Heart right ventricle (tissue), 16 donors: Measurements from ENCODE around the gene CCDC80. TPM values are rescaled to one million over a fixed set of nuclear protein-coding genes. Genes with fewer than 3 reads are reported as not detected.

Source experiments
- ATAC-seq, 8 donors: fragments of 200-7000 bp; cut with Tn5 transposase; one replicate each; pipeline ENCODE4 v1.9.1; 2020; ENCODE audit warnings: mild to moderate bottlenecking in 8 of 8, moderate library complexity in 8 of 8, moderate number of reproducible peaks in 1 of 8
- DNase-seq, 2 donors: peaks; one replicate each; pipeline ENCODE4 v3.0.0-alpha.2; 2020
- H3K27ac ChIP-seq, 10 donors: fragments of 200-600 bp; sonication (generic) in 2 of 10; one replicate each; pipeline versions ENCODE4 v1.5.0 to v1.8.0; 2020 to 2022; ENCODE audit warnings: mild to moderate bottlenecking in 3 of 10
- H3K27me3 ChIP-seq, 7 donors: fragments of 200-600 bp; one replicate each; pipeline ENCODE4 v1.8.0; 2021 to 2022; ENCODE audit warnings: mild to moderate bottlenecking in 2 of 7
- H3K36me3 ChIP-seq, 9 donors: fragments of 200-600 bp; sonication (generic) in 1 of 9; one replicate each; pipeline versions ENCODE4 v1.5.0 to v1.8.0; 2020 to 2022; ENCODE audit warnings: mild to moderate bottlenecking in 2 of 9
- H3K4me1 ChIP-seq, 9 donors: fragments of 200-600 bp; sonication (generic) in 1 of 9; one replicate each; pipeline versions ENCODE4 v1.5.0 to v1.8.0; 2020 to 2022; ENCODE audit warnings: mild to moderate bottlenecking in 4 of 9
- H3K4me3 ChIP-seq, 10 donors: fragments of 200-600 bp; sonication (generic) in 2 of 10; one replicate each; pipeline versions ENCODE4 v1.5.0 to v1.8.0; 2020 to 2022; ENCODE audit warnings: mild to moderate bottlenecking in 7 of 10, moderate library complexity in 2 of 10
- H3K9me3 ChIP-seq, 11 donors: fragments of 200-600 bp in 10 of 11; sonication (generic) in 2 of 11; one replicate each; pipeline versions ENCODE4 v1.5.0 to v1.8.0; 2013 to 2022; ENCODE audit warnings: mild to moderate bottlenecking in 2 of 11, control low read depth in 1 of 11, moderate library complexity in 1 of 11
- CTCF ChIP-seq, 9 donors: fragments of 200-600 bp; sonication (generic) in 2 of 9; IDR thresholded peaks; one replicate each; pipeline versions ENCODE4 v1.5.0 to v1.8.0; 2021 to 2022; ENCODE audit warnings: antibody characterized with exemption in 9 of 9, mild to moderate bottlenecking in 5 of 9, moderate library complexity in 1 of 9
- WGBS, 2 donors: extraction: QIAGEN DNeasy Blood & Tissue Kit; methylation state at CpG; one replicate each; pipeline ENCODE4 v1.1.7; 2013; ENCODE audit warnings: inconsistent platforms in 1 of 2; 5-methylcytosine and 5-hydroxymethylcytosine counted together
- intact Hi-C, 10 donors: fragments of 100-400 bp; cut with DNase I; formaldehyde crosslinking; loops; one replicate each; pipeline versions ENCODE4 v1.11.1 to v1.14.2; 2022
- polyA plus RNA-seq, 2 donors: library from polyadenylated mRNA; stranded (reverse); fragments of 200-250 nt; gene quantifications; one replicate each; pipeline ENCODE4 v1.2.3, GENCODE V29; 2013
- total RNA-seq, 10 donors: library from RNA; stranded (reverse); fragmentation: NEBNext Ultra II Directional in 3 of 10; extraction: Animal tissue kit (Norgen Biotek cat#: 25700) in 3 of 10; gene quantifications; one replicate each; pipeline versions ENCODE4 v1.2.1 to v1.2.4, GENCODE V29; 2021 to 2023
- donor health status: Arrhythmogenic right ventricular cardiomyopathy.
- donor health status: ischemic (EF 13 %, LVEDD 7.1; RV severe dilation, severe dysfunction).
- donor health status: healthy with polysubstance abuse.
- donor health status: DM: no; HTN: yes; CAD: no.
- donor health status: DM: no; HTN: no; CAD: no.
- donor health status: ischemic (EF 25% LVEDD 6.9; RV normal size, moderate dysfunction).
- donor health status: ischemic (EF 25% LVEDD 5.7; RV mildly dilated, moderate dysfunction).
- donor health status: healthy.
- donor health status: DM: yes; HTN: yes; CAD: no.
- donor health status: Ischemic cardiomyopathy.
- donor health status: ischemic (EF 35%, LVEDD 5.7; RV mildly dilated, moderate dysfunction).
- donor health status: nonischemic (EF 11% LVEDD 7.7; RV severe dilation, severe dysfunction).
- donor health status: DM: yes; HTN: yes; CAD: no.
- donor health status: PGD.
- donor health status: ischemic (EF 29% LVEDD 5.4; RV normal size, mild dysfunction).
- donor health status: nonischemic (EF 23%, LVEDD 6.1; RV moderate dilation, normal function).

CCDC80 gene
- total and polyA plus RNA-seq, 12 donors = 19.8 to 223 (median 87.1) TPM

- no peaks in the 10 kb centered on the region for H3K9me3 ChIP-seq
- H3K27me3 ChIP-seq = peaks cover 0 to 11% (median 0%) of the 10 kb centered on the region in 7 donors
- ATAC-seq (peak; percentile 58 to 96 (median 77)), DNase-seq (peak; percentile 24 to 53)
- H3K36me3 ChIP-seq = no peaks in the 10 kb centered on the region
- no peak overlapping the region for H3K4me3 ChIP-seq
- no peak for TF ChIP-seq CTCF (IDR thresholded peaks at IDR 0.05)
- intact Hi-C loops = no loop called here
- peak overlapping the region in 1 of 10 donors; percentile 78 for H3K27ac ChIP-seq
- H3K4me1 ChIP-seq = peaks cover 0 to 48% (median 0%) of the 10 kb centered on the region in 9 donors
- 40 to 41% methylated on average over 6 of the region's 6 CpGs for WGBS, 2 donors
Observed at GRCh38 chr3:112676659-112677234, 35.8 kb upstream of the CCDC80 start.

DNA sequence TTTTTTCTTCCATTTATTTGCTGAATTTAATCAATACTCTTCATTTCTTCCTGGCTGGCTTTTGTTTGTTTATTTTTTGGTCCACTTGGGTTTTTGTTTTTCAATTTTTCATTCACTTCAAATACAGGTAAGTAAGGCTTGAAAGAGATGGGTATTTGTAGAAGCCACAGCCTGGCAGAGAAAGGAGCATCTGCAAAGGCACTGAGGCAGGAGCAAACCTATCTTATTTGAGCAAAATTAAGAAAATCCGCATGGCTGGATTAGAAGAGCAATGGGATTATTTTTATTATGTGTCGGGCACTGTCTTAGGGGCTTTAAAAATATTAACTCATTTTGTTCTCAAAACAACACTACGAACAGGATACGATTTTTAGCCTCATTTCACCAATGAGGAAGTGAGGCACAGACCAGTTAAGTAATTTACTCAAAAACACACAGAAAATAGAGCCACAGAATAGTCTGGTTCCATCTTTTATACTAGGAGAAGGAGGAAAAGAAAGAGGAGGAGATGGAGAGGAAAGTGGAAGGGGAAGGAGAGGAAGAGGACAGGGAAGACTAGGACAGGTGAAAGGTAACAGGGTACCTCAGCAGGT lies 35.1 kb upstream of the CCDC80 start:
- Histone ChIP-seq H3K4me3 (no peak overlapping the region), H3K36me3 (no peaks in the 10 kb centered on the region), H3K27ac (peak overlapping the region in 1 of 10 donors; percentile 78), H3K9me3 (no peaks in the 10 kb centered on the region), H3K4me1 (peaks cover 0 to 52% (median 0%) of the 10 kb centered on the region in 9 donors), H3K27me3 (peaks cover 0 to 11% (median 0%) of the 10 kb centered on the region in 7 donors)
- intact Hi-C loops = no loop called here
- TF ChIP-seq CTCF (IDR thresholded peaks at IDR 0.05) = no peak
- 90 to 91% methylated on average over 4 of the region's 4 CpGs for WGBS, 2 donors
- no peak for DNase-seq
- no peak for ATAC-seq

DNA sequence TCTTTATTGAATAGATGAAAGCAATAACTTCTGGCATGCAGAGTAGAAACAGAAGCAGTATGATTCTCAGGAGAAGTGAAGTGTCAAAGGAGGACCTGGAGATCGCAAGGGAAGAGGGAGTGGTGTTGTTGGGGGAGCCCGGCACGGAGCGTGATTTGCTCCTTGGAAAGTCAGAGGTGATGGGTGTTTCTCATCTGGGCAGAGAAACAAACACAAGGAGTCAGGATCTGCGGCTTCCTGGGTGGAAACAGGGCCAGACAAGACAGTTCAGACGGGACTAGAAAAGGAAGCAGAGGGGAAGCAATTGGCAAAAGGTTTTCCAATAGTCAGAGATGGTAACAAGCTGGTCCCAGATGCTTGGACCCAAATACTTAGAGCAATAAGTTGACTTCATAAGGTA lies 34.4 kb upstream of the CCDC80 start:
- DNase-seq = no peak
- no peaks in the 10 kb centered on the region for H3K36me3 ChIP-seq
- intact Hi-C loops = no loop called here
- no peaks in the 10 kb centered on the region for H3K9me3 ChIP-seq
- H3K4me1 ChIP-seq = peaks cover 0 to 53% (median 0%) of the 10 kb centered on the region in 9 donors
- H3K27ac ChIP-seq = no peak overlapping the region
- H3K4me3 ChIP-seq = no peak overlapping the region
- ATAC-seq = no peak
- 45 to 63% methylated on average over 6 of the region's 6 CpGs for whole genome bisulfite sequencing, 2 donors
- TF ChIP-seq CTCF (IDR thresholded peaks at IDR 0.05) = no peak
- peaks cover 0 to 11% (median 0%) of the 10 kb centered on the region in 7 donors for H3K27me3 ChIP-seq

- 75 to 77% methylated on average over 5 of the region's 5 CpGs for WGBS, 2 donors
- Histone ChIP-seq H3K27ac (peak overlapping the region in 2 of 10 donors; percentile 19 to 76), H3K4me1 (peaks cover 0 to 52% (median 0%) of the 10 kb centered on the region in 9 donors), H3K27me3 (peaks cover 0 to 11% (median 0%) of the 10 kb centered on the region in 7 donors), H3K9me3 (no peaks in the 10 kb centered on the region), H3K4me3 (no peak overlapping the region), H3K36me3 (no peaks in the 10 kb centered on the region)
- TF ChIP-seq CTCF (IDR thresholded peaks at IDR 0.05) = no peak
- intact Hi-C loops = no loop called here
- ATAC-seq (no peak), DNase-seq (no peak)
Observed at GRCh38 chr3:112672716-112673541, 32.0 kb upstream of the CCDC80 start.
